Neural cell (in vitro differentiated cells): ENCODE measurements around the gene LCE1E.

ENCODE experiments used
- CTCF ChIP-seq: fragments of 450-650 bp; IDR thresholded peaks from 2 replicates; pipeline ENCODE4 v1.5.1; 2014; ENCODE audit warnings: antibody characterized with exemption, mild to moderate bottlenecking, moderate library complexity; ENCODE audit not compliant: poor library complexity, severe bottlenecking
- EP300 ChIP-seq: fragments of 450-650 bp; conservative IDR thresholded peaks from 2 replicates; pipeline ENCODE4 v1.6.1; 2014; ENCODE audit warnings: antibody characterized with exemption, mild to moderate bottlenecking, moderate library complexity; ENCODE audit not compliant: poor library complexity, severe bottlenecking
- EZH2 ChIP-seq: fragments of 200-600, 300-800 bp; shearing (Covaris generic), sonication (generic); IDR thresholded peaks from 2 replicates; pipeline ENCODE4 v1.6.1; 2014; ENCODE audit warnings: antibody characterized with exemption, low read length, borderline replicate concordance, mild to moderate bottlenecking; ENCODE audit not compliant: insufficient read depth, poor library complexity, severe bottlenecking
- MXI1 ChIP-seq: fragments of 450-650 bp; conservative IDR thresholded peaks from 2 replicates; pipeline ENCODE4 v1.6.1; 2014; ENCODE audit warnings: antibody characterized with exemption, mild to moderate bottlenecking; ENCODE audit not compliant: poor library complexity, severe bottlenecking
- POLR2AphosphoS5 ChIP-seq: IDR thresholded peaks from 2 replicates; pipeline ENCODE4 v1.6.1; 2012
- RAD21 ChIP-seq: fragments of 450-650 bp; conservative IDR thresholded peaks from 2 replicates; pipeline ENCODE4 v1.6.1; 2014; ENCODE audit warnings: antibody characterized with exemption, mild to moderate bottlenecking, moderate library complexity
- SMC3 ChIP-seq: fragments of 450-650 bp; conservative IDR thresholded peaks from 2 replicates; pipeline ENCODE4 v1.6.1; 2014; ENCODE audit warnings: antibody characterized with exemption, mild to moderate bottlenecking, moderate library complexity; ENCODE audit not compliant: poor library complexity
- TAF1 ChIP-seq: IDR thresholded peaks from 2 replicates; pipeline ENCODE4 v1.6.1; 2012; ENCODE audit warnings: low read depth
- TF ChIP-seq, protein P1 (sequence below): IDR thresholded peaks from 2 replicates; pipeline ENCODE4 v1.6.1; 2012; ENCODE audit warnings: borderline replicate concordance

DNA sequence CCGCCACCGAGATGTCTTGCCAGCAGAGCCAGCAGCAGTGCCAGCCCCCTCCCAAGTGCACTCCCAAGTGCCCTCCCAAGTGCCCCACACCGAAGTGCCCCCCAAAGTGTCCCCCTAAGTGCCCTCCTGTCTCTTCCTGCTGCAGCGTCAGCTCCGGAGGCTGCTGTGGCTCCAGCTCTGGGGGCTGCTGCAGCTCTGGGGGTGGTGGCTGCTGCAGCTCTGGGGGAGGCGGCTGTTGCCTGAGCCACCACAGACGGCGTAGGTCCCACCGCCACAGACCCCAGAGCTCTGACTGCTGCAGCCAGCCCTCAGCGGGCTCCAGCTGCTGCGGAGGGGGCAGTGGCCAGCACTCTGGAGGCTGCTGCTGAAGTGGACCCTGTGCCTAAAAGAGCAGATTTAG, 9.7 kb upstream of the LCE1E start:
- TF ChIP-seq CTCF (no peak), SMC3 (no peak), RAD21 (no peak), TAF1 (no peak), MXI1 (no peak), EZH2 (no peak), POLR2AphosphoS5 (no peak), EP300 (no peak)
- TF ChIP-seq, protein P1, sequence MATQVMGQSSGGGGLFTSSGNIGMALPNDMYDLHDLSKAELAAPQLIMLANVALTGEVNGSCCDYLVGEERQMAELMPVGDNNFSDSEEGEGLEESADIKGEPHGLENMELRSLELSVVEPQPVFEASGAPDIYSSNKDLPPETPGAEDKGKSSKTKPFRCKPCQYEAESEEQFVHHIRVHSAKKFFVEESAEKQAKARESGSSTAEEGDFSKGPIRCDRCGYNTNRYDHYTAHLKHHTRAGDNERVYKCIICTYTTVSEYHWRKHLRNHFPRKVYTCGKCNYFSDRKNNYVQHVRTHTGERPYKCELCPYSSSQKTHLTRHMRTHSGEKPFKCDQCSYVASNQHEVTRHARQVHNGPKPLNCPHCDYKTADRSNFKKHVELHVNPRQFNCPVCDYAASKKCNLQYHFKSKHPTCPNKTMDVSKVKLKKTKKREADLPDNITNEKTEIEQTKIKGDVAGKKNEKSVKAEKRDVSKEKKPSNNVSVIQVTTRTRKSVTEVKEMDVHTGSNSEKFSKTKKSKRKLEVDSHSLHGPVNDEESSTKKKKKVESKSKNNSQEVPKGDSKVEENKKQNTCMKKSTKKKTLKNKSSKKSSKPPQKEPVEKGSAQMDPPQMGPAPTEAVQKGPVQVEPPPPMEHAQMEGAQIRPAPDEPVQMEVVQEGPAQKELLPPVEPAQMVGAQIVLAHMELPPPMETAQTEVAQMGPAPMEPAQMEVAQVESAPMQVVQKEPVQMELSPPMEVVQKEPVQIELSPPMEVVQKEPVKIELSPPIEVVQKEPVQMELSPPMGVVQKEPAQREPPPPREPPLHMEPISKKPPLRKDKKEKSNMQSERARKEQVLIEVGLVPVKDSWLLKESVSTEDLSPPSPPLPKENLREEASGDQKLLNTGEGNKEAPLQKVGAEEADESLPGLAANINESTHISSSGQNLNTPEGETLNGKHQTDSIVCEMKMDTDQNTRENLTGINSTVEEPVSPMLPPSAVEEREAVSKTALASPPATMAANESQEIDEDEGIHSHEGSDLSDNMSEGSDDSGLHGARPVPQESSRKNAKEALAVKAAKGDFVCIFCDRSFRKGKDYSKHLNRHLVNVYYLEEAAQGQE: no peak
